ENCODE results near the gene SLC6A6.

DNA sequence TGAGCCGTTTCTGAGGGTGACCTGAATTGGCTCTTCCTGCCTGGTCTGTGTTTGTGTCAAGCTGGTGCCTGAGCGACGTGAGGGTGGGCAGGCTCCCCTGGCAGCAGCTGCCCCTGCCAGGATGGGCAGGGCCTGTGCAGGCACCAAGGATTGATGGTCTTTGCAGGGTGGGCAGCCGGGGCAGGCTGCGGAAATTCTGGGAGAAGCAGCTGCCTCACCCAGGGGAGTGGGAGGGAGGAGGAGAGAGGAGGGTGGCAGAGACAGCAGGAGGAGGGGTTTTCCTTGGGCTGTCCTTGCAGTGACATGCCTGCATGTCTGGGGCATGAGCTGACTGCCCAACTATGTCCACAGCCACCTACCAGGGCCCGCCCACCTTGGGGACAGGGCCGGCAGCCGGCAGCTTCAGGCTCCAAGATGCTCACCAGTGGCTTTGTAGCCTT lies 27.9 kb upstream of the SLC6A6 start:
- TF ChIP-seq EZH2 (IDR thresholded peaks at IDR 0.05; ENCODE audit: borderline replicate concordance): no peak
- TF ChIP-seq, protein P1, sequence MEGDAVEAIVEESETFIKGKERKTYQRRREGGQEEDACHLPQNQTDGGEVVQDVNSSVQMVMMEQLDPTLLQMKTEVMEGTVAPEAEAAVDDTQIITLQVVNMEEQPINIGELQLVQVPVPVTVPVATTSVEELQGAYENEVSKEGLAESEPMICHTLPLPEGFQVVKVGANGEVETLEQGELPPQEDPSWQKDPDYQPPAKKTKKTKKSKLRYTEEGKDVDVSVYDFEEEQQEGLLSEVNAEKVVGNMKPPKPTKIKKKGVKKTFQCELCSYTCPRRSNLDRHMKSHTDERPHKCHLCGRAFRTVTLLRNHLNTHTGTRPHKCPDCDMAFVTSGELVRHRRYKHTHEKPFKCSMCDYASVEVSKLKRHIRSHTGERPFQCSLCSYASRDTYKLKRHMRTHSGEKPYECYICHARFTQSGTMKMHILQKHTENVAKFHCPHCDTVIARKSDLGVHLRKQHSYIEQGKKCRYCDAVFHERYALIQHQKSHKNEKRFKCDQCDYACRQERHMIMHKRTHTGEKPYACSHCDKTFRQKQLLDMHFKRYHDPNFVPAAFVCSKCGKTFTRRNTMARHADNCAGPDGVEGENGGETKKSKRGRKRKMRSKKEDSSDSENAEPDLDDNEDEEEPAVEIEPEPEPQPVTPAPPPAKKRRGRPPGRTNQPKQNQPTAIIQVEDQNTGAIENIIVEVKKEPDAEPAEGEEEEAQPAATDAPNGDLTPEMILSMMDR (IDR thresholded peaks at IDR 0.05; ENCODE audit: poor library complexity): no peak

Measured in hepatocyte (in vitro differentiated cells).